Measurements from ENCODE around the gene CITED2. TPM values are rescaled to one million over a fixed set of nuclear protein-coding genes. Genes with fewer than 3 reads are reported as not detected.

CITED2 gene
- total RNA-seq, 1 experiment from 2014 or later = 54.2 TPM

- no peak overlapping the region for H2AFZ ChIP-seq (ENCODE audit: low read length)
- no peaks in the 10 kb centered on the region for H3F3A ChIP-seq (ENCODE audit: low read length, unreplicated experiment)
- no peak overlapping the region for H3K27ac ChIP-seq (ENCODE audit: low read length)
- H4K20me1 ChIP-seq (ENCODE audit: low read length) = no peaks in the 10 kb centered on the region
- H3K79me2 ChIP-seq (ENCODE audit: low read length) = no peaks in the 10 kb centered on the region
- BruUV-seq (replicated peaks) = no TSS peak
- POLR2A ChIA-PET (ENCODE audit: unreplicated experiment) = no interaction called here
- H3K27me3 ChIP-seq (ENCODE audit: low read length) = no peaks in the 10 kb centered on the region
- H3K4me3 ChIP-seq (ENCODE audit: low read length) = no peak overlapping the region
- intact Hi-C loops (cut with micrococcal nuclease) = no loop called here
- no peak for ATAC-seq
- DNase-seq = no peak
- H3K4me1 ChIP-seq (ENCODE audit: insufficient read depth, low read length) = no peaks in the 10 kb centered on the region
- no peak overlapping the region for H3K9ac ChIP-seq (ENCODE audit: low read length)
- no peak overlapping the region for H3K4me2 ChIP-seq (ENCODE audit: low read length)
- H3K9me2 ChIP-seq (replicated peaks; ENCODE audit: low read length) = no peaks in the 10 kb centered on the region
- TF ChIP-seq EZH2phosphoT487 (IDR thresholded peaks at IDR 0.05; ENCODE audit: borderline replicate concordance, low read length) = no peak
- TF ChIP-seq CTCF (conservative IDR thresholded peaks at IDR 0.05; ENCODE audit: low read depth, low read length) = no peak
- TF ChIP-seq EZH2 (IDR thresholded peaks at IDR 0.05; ENCODE audit: low read length, unreplicated experiment) = no peak
- CTCF ChIA-PET = no interaction called here
- H3K9me3 ChIP-seq (ENCODE audit: low read length) = no peaks in the 10 kb centered on the region
- no peaks in the 10 kb centered on the region for H3K36me3 ChIP-seq (ENCODE audit: low read depth, low read length)
These were observed 37.4 kb downstream of the CITED2 start for GRCh38 chr6:139337001-139337400.

DNA sequence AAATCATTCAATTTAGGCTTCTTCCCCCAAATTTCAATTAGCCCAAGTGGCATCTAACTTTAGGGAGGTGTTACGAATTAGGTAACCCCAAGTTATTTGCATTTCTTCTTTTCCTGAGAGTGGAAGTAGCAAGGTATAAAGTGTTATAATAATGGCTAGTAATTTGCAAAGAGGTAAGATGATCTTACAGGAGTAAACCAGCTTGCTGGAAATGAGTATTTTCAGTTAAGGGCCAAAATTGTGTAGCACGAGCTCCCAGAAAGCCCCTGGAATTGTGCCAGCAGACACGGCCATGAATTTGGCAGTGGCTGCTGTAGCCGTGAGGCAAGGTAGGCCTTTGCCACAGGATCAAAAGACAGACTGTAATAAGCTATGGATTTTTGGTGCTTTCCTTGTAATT, 38.0 kb downstream of the CITED2 start:
- BruUV-seq (replicated peaks) = no TSS peak
- no peak overlapping the region for H3K4me2 ChIP-seq (ENCODE audit: low read length)
- no peak overlapping the region for H3K27ac ChIP-seq (ENCODE audit: low read length)
- H3K9me3 ChIP-seq (ENCODE audit: low read length) = no peaks in the 10 kb centered on the region
- TF ChIP-seq EZH2 (IDR thresholded peaks at IDR 0.05; ENCODE audit: low read length, unreplicated experiment) (no peak), EZH2phosphoT487 (IDR thresholded peaks at IDR 0.05; ENCODE audit: borderline replicate concordance, low read length) (no peak), CTCF (conservative IDR thresholded peaks at IDR 0.05; ENCODE audit: low read depth, low read length) (no peak)
- no peaks in the 10 kb centered on the region for H3K27me3 ChIP-seq (ENCODE audit: low read length)
- no peaks in the 10 kb centered on the region for H3K9me2 ChIP-seq (replicated peaks; ENCODE audit: low read length)
- H3K79me2 ChIP-seq (ENCODE audit: low read length) = no peaks in the 10 kb centered on the region
- H4K20me1 ChIP-seq (ENCODE audit: low read length) = no peaks in the 10 kb centered on the region
- no peak overlapping the region for H3K4me3 ChIP-seq (ENCODE audit: low read length)
- H3K36me3 ChIP-seq (ENCODE audit: low read depth, low read length) = no peaks in the 10 kb centered on the region
- intact Hi-C loops (cut with micrococcal nuclease) = no loop called here
- no peak overlapping the region for H2AFZ ChIP-seq (ENCODE audit: low read length)
- no peak for DNase-seq
- H3F3A ChIP-seq (ENCODE audit: low read length, unreplicated experiment) = no peaks in the 10 kb centered on the region
- H3K4me1 ChIP-seq (ENCODE audit: insufficient read depth, low read length) = no peaks in the 10 kb centered on the region
- no peak overlapping the region for H3K9ac ChIP-seq (ENCODE audit: low read length)
- ChIA-PET CTCF (no interaction called here), POLR2A (ENCODE audit: unreplicated experiment) (no interaction called here)
- no peak for ATAC-seq

DNA sequence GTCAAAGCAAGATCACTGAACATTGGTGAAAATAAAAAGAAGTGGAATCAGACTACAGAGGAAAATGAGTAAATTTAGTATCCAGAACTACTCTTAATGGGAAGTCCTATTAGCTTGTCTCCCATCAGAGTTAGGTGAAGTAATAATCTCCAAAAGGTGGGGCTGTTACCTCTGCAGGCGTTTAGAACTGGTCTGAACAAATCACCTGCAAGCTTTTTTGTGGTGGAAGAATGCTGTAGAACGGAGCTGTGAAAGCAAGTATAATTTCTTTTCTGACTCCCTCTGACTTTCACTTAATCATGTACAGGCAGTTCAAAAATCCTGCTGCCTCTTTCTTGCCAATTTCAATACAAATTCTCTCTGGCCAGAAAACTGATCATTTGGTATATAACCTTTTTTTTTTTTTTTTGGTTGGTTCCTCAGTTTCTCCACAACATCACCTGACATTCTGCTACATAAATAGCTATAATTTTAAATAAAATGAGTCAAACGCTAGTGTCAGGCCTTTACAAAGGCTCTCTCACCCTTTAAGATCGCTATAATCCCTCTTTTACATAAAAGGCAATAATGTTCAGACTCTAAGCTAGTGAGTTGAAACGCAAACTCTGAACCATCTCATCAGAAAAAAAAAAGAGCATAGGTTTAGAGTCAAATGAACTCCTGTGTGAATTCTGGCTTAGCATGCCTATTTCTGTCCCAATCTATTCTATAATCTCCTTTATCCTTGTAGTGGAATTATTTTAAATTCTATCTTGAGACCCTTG, 38.8 kb downstream of the CITED2 start:
- Histone ChIP-seq H3K27me3 (ENCODE audit: low read length) (no peaks in the 10 kb centered on the region), H3K4me1 (ENCODE audit: insufficient read depth, low read length) (no peaks in the 10 kb centered on the region), H3K9ac (ENCODE audit: low read length) (no peak overlapping the region), H3K4me3 (ENCODE audit: low read length) (no peak overlapping the region), H4K20me1 (ENCODE audit: low read length) (no peaks in the 10 kb centered on the region), H3K4me2 (ENCODE audit: low read length) (no peak overlapping the region), H3K79me2 (ENCODE audit: low read length) (no peaks in the 10 kb centered on the region), H3K27ac (ENCODE audit: low read length) (no peak overlapping the region), H3K36me3 (ENCODE audit: low read depth, low read length) (no peaks in the 10 kb centered on the region), H3F3A (ENCODE audit: low read length, unreplicated experiment) (no peaks in the 10 kb centered on the region), H3K9me2 (replicated peaks; ENCODE audit: low read length) (no peaks in the 10 kb centered on the region), H3K9me3 (ENCODE audit: low read length) (no peaks in the 10 kb centered on the region), H2AFZ (ENCODE audit: low read length) (no peak overlapping the region)
- DNase-seq (no peak), ATAC-seq (no peak)
- TF ChIP-seq EZH2 (IDR thresholded peaks at IDR 0.05; ENCODE audit: low read length, unreplicated experiment) (no peak), EZH2phosphoT487 (IDR thresholded peaks at IDR 0.05; ENCODE audit: borderline replicate concordance, low read length) (no peak), CTCF (conservative IDR thresholded peaks at IDR 0.05; ENCODE audit: low read depth, low read length) (no peak)
- no TSS peak for BruUV-seq (replicated peaks)
- ChIA-PET CTCF (no interaction called here), POLR2A (ENCODE audit: unreplicated experiment) (interaction anchor here (0.6 kb wide), 1 partner anchor 44 kb away, joined by 10 read pairs; the partner anchor contains the start of gene TXLNB)
- intact Hi-C loops (cut with micrococcal nuclease) = no loop called here

Data from PC-3 (cell line).